Measurements from ENCODE around the gene TRPC1.

TRPC1 gene

DNA sequence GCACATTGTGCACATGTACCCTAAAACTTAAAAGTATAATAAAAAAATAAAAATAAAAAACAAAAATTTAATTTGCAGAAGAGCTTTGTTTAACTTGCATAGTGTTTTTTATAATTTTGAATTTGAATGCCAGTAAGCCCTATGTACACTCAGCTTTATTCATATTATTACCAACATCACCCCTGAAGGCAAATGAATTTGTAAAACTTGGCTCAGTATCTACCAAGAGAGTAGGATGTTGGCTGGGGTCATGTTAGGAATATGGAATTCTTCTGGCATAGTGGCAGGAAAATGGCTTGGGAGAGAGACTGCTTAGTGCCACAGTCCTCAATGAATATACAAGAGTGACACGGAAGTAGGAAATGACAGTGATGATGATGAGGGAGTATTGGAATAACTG is 30.7 kb downstream of the TRPC1 start:
- DNase-seq = no peak

DNA sequence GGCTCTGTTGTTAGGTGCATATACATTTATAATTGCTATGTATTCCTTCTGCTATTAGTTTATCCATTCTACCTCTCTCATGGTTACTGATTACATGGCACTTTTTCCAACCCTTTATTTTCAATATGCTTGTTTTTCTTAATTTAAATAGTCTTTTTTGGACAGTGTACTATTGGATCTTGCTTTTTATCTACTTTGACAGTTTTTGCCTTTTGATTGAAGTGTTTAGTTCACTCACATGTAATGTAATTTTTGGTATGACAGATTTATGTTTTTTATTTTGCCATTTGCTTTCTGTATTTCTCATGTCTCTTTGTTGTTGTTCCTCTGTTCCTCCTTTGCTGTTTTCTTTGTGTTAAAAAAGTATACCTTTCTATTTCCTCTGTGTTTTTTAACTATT is 44.5 kb downstream of the TRPC1 start:
- no peak for DNase-seq

DNA sequence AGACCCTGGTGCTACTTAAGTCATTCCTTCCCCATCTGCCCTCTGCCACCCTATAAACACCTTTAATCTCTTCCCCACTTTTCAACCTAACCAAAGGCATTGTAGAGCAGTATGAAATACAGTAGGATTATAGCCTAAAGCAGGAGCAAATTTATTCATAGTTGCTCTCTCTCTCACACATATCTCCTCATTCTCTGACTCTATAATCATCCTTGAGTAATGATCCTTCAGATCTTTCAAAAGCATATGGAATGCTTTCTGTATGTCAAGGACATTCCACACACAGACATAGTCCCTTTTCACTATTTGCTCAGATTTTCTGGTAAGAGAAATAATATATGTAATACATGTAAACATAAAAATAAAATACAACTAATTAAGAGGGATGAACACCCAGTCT is 54.1 kb downstream of the TRPC1 start:
- DNase-seq = no peak

DNA sequence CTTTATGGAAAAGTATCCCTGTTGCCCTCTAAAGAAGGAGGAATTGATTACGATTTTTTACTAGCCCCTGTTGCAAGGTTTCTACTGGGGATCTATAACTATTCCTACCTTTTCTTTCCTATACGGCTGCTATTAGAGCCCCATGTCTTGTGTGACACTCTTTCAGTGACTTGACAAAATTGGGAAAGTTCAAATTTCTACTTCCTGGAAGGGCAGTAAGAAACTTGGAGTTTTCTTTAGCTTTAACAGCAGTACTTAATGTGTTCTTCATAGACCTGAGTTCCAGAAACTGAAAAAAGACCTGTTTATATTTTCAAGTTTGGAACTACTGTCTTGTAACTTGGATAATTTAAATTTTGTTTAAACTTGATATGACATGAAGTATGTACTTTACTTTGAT is 54.7 kb downstream of the TRPC1 start:
- DNase-seq = no peak

DNA sequence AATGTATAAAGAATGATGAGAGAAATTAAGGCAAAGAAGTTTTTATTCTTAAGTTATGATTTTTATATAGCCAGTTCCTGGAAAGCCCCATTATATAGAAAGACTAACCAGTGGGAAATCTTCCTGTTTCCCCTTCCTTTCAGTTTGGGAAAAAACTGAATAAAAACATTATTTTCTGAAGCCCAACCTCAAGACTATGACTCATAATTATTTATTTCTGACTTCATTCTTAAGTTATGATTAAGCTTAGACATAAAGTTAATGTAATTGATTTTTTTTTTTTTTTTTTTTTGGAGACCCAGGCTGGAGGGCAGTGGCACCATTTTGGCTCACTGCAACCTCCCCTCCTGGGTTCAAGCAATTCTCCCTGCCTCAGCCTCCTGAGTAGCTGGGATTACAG is 55.8 kb downstream of the TRPC1 start:
- DNase-seq = no peak

DNA sequence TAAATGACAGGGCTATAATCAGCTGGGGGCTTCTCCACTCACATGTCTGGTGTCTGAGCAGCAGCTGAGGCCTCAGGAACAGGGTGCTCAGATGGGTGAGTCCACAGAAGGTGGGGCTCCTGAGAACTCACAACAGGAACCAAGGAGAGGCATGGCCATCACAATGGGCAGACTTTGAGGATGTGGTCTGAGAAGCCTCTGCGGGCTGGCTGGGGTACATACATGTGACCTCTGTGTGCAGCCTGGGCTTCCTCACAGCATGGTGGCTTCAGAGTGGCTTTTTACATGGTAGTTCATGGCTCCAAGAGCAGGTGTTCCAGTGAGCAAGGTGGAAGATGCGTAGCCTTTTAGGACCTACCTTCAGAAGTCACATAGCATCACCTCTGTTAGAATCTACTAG is 58.8 kb downstream of the TRPC1 start:
- no peak for DNase-seq

DNA sequence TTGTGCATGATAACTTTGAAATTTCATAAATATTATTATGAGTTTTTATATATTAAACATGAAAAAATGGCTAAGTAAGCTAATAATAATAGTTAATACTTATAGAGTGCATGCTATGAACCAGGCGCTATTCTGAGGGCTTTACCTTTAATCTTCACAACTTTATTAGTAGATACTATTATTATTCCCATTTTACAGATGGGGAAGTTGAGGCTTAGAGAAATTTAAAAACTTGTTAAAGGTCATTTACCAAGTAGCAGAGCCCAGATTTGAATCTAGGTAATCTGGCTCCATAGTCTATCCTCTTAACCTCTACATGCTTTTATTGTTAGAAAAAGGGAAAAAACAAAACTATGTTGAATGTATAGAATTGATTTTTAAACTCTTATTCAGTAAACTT is 60.4 kb downstream of the TRPC1 start:
- no peak for DNase-seq

DNA sequence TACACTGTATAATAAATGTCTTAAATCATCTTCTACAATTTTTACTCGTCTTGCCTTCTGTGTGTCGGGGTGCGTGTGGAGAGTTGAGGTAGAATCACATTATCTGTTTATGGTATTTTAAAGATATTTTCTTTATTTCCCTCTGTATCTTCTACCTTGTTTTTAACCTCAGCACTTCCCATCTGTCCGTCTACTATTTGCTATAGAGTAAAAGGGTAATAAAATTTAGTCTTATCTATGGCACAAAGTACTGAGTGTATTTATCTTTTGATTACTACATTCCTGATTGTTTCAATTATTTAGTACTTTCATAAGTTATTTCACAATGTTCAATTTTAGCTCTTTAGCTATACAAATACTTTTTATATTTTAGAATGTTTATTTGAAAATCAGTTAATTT is 62.2 kb downstream of the TRPC1 start:
- no peak for DNase-seq

DNA sequence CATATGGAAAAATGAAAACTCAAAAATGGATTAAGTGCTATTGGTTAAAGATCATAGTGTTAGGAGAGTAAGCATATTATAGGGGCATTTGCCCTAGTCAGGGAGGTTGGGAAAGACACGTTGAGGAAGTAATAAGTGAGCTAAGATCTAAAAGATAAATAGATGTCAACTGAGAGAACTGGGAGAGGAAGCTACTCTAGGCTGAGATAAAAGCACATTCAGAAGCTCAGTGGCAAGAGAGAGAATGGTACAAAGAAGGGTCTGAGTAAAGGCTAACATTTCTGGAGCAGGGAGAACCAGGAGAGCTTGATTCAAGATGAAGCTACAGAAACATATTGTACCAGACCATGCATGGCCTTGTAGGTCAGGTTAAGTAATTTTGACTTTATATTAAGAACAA is 63.9 kb downstream of the TRPC1 start:
- DNase-seq = no peak

DNA sequence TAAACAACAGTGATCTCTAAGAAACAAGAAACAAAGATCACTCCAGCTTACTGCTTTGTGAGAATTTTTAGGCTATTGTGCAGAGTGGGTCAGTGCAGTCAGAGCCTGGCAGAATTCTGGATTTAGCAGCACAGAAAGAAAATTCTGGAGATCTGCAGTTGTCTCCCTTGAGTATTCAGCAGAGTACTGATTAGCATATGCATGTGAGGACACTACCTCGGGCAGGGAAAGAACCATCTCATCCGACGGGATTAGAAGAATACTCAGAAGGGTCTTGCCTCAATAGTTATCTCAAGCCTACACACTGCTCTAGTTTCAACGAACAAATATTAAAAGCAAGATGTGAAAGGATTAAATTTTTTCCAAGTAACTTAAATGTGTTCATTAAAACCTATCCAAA is 70.7 kb downstream of the TRPC1 start:
- DNase-seq = no peak

DNA sequence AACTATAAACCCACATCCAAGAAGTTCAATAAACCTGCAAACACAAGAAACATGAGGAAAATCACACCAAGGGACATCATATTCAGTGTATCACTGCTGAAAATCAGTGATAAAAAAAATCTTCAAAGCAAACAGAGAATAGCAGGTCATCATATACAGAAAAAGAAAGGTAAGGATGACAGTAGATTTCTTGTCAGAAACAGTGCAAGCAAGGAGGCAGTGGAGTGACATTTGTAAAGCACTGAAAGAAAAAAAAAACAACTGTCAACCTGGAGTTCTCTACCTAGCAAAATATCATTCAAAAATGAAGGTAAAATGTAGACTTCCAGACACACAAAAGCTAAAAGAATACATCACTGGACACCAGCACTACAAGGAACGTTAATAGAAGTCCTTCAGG is 71.5 kb downstream of the TRPC1 start:
- DNase-seq = no peak

DNA sequence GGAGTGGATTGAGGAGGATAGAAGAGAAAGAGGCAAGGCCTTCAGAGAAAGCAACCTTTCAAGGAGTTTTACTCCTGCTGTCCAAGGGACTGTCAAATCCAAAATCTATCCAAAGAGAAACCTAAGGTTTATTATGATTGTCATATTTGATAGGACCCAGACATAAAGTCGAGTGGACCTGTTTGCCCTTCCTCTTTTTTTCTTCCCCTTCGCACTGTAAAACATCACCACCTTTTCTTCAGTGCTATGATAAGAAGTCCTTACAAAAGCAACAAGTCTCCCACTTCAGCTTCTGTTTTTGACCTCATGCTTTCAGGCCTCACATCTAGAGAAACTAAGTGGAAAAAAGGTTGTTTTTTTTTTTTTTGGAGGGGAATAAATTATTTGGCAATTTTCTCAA is 73.0 kb downstream of the TRPC1 start:
- DNase-seq = no peak

DNA sequence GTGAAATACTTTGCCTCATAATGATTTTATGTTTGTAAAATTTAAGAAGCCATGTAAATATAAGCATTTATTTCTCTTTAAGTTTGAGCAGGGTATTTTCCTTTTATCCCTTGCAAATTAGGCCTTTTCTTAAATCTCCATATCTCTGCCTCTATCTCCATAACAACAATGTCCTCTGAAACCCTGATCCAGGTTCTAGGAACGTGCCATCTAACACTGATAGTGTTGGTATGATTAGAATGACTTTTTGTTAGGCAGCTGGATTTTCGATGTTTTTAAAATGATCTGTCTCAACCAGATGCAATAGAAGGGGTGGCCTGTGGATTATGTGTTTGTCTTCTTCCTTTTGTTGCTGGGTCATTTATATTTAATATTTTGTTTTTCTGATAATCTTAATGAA is 77.9 kb downstream of the TRPC1 start:
- no peak for DNase-seq

DNA sequence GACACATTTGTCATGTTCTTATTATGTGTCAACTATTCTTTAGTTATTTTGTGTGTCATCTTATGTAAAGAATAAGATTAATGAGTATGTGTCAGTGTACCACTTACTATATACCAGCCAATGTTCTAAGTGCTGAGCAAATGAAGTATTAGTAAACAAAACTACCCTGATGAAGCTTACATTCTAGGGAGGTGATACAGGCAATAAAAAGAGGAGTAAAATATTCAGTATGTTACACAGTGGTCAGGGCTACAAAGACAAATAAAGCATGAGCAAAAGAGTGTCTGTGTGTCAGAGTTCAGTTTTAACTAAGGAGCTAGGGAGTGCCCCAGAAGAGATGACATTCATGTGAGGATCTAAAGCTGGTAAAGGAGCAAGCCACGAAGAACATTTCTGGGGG is 79.1 kb downstream of the TRPC1 start:
- DNase-seq = no peak

DNA sequence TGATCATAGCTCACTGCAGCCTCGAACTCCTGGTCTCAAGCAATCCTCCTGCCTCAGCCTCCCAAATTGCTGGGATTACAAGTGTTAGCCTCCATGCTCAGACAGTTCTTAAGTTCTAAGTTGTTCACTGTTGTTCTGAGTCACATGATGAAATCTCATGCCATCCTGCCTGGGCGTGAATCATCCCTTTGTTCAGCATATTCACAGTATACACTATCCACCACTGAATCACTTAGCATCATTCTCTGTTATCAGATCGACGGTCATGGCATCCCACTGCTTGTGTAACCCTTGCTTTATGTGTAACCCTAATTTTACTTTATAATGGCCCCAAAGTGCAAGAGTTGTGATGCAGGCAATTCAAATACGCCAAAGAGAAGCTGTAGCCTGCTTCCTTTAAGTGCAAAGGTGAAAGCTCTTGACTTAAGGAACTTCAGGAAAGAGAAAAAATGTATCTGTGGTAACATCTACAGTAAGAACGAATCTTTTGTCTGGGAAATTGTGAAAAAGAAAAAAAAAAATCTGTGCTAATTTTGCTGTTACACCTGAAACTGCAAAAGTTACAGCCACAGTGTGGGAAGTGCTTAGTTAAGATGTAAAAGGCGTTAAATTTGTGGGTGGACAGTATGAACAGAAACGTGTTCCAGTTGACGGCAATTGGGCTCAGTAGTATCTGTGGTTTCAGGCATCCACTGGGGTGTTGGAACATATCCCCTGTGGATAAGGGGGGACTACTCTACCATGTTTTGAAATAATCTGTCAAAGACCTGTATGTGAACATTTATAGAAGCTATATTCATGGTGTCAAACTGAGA is 84.5 kb downstream of the TRPC1 start:
- DNase-seq = no peak

DNA sequence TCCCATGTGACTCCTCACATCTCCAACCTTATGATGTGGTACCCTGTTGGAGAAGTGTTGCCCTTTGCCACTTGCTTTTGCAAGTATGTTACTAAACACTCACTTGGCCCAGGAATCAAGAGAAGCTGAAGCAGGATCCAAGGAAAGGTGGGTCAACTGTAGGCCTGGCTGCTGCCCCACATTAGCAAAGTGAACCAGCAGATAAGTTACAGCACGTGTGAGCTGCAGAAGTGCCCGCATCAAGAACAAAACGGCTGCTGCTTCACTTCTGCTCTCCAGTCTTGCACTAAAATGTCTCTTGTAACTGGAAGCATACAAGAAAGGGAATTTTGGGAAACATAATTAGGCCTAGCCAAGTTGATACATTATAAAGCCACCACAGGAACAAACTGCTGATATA is 85.4 kb downstream of the TRPC1 start:
- no peak for DNase-seq

DNA sequence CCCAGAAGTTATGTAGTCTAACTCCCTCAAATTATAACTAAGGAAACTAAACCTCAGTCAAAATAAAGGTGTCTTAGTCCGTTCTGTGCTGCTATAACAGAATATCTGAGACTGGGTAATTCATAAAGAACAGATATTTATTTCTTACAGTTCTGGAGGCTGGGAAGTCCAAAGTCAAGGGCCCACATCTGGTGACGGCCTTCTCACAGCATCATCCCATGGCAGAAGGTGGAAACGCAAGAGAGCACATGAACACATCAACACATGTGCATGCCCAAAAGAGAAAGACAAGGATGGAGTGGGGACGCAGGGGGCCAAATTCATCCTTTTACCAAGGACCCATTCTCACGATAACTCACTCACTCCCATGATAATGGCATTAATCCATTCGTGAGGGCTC is 92.0 kb downstream of the TRPC1 start:
- no peak for DNase-seq

DNA sequence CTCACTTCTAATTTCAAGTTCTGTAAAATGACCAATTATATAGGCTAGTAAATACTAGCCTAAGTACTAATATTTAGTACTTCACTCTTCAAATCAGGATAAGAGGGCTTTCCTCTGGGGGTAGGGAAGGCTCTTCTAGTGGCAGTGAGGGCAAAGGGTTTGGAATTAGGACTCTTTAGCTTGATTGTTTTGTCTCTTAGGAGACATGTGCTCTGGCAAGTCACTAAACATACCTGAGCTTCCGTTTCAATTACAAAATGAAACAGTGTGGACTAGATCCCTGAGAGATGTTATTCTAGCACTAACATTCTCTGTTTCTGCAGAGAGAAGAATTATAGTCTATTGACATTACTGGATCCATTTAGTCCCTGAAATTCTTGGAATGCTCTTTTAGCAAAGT is 93.5 kb downstream of the TRPC1 start:
- no peak for DNase-seq

DNA sequence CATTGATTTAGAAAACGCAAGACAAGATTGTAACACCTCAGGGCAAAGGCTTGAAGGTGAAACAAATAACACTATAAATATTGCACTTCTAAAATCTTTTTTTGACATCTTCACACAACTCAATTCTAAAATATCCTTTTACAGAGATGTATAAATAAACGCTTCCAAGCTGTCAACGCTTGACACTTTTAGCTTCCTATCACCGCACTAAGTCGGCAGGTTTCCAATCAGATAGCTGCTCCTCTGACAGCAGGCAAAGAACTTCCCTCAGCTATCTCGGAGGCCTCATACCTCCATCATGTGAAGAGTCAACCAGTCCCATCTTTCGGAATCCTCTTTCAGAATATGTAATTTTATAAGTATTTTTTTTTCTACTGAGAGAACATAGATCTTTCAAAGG is 94.1 kb downstream of the TRPC1 start:
- DNase-seq = no peak

DNA sequence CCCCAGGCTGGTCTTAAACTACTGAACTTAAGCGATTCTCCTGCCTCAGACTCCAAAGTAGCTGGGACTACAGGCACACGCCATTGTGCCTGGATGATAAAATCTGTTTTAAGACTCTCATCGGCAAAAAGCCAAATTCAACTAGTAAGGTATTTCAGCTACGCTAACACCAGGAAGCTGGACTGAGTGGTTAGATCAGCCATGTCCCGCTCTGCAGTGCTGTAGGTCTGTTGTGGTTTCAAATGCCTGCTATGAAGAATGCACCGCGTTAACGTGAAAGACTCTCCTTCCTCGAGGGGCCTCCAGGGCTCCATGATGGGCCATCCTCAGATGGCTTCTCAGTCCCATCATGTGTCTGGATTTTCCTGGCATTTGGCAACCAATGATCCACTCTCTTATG is 94.8 kb downstream of the TRPC1 start:
- DNase-seq = no peak

DNA sequence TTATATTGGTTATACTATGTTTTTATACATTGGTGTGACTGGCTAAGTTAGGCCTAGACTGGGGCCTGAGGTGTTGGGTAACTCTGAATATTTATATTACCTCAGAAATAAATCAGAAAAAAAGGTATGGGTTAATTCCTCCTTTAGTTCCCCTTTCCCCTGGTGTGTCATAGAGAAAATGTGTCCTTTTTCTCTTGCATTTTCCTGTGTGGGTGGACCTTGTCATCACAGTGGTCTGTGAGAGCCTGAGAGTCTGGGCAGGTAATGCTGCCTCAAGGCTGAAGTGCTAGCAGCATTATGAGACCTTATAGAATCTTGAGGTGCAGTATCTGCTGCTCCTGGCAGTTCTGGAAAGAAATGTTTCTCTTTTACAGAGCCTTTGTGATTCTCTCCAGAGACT is 95.3 kb downstream of the TRPC1 start:
- no peak for DNase-seq

DNA sequence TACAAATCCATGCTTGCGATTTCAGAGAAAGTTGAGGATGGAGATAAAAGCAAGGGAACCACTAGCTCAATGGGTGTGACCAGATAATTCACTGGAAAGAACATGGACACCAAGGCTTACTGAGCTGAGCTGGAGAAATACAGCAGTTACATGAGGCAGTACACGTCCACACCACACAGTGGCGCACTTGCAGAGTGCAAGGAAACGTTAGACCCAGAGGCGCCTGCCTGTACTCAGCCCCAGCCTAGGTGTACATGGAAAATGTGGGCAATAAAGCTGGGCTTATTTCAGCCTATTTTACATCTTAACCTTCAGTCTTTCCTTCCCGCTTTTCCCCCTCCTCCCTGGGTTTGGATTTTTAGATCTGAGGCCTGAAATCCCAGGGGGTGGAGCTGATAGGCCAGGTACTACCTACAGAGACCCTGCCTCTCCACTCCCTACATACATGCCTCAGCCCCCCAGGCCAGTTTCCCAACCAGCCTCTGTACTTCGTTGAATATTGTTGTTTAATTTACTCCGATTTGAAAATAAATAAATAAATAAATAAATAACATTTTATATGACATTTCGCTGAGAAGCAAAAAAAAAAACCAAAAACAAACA is 105.0 kb downstream of the TRPC1 start:
- DNase-seq = peak; percentile 58 to 62

DNA sequence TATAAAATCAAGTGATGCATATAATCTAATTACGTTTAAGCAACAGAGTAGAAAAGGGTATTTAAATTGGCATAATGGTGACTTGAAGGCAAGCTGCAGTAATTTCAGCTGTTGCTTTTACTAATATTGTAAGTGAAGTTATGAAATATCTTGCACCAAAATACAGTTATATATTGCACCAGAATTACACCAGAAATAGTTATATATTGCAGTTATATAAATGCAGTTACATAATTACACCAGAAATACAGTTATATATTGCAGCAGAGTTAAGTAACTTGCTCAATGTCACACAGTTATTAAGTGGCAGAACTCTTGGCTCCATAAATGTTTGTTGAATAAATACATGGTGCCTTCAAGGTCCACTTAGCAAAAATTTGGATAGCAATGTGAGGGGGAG is 113.7 kb downstream of the TRPC1 start:
- DNase-seq = no peak

DNA sequence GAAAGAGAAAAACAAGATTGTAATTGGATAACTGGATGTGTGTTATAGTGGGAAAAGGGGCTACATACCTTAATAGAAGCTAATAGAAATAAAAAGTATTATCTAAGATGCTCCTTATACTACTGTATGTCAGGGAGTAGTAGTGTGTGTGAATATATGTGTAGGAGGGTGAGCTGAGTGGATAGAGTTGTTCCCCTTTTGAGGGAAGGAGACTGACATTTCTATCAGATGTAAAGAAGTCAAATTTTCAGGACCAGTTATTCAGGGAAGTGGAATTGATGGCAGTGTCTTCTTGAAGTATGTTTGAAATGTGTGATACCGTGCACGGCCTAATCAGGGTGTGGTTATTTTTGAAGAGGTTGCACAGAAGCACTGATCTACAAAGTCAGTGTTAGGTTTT is 116.0 kb downstream of the TRPC1 start:
- no peak for DNase-seq

DNA sequence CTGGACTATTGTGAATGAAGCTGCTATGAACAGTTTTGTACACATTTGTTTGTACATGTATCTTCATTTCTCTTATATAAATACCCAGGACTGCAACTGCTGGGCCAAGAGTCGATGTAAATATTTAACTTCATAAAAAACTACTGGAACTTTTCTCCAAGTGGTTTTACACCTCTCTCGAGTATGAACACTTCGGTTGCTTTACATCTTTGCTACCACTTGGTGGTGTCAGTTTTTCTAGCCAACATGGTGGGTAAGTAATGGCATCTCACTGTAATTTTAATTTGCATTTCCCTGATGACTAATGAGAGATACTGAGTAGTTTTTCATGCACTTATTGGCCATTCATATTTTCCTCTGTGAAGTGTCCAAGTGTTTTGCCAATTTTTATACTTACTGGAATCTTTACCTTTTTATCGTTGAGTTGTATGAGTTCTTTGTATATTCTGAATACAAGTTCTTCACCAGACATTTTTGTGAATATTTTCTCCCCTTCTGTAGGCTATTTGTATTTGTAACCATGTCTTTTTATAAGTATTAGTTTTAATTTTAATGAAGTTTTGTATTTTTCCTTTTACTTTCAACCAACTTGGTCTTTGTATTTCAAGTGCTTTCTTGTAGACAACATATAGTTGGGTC is 120.6 kb downstream of the TRPC1 start:
- DNase-seq = no peak

All from SHP77 (cell line).